ENCODE data around the gene NECTIN4.

Gene NECTIN4

GRCh38 chr1:161074676-161075368, 14.5 kb downstream of the NECTIN4 start:
- TF ChIP-seq FOXM1 (IDR thresholded peaks at IDR 0.05; ENCODE audit: borderline replicate concordance, low read depth) (no peak), NFIC (IDR thresholded peaks at IDR 0.05) (no peak), RAD21 (IDR thresholded peaks at IDR 0.05; ENCODE audit: low read depth) (no peak), EGR1 (IDR thresholded peaks at IDR 0.05) (no peak), TEAD4 (IDR thresholded peaks at IDR 0.05) (no peak), MAX (IDR thresholded peaks at IDR 0.05) (no peak), TCF12 (IDR thresholded peaks at IDR 0.05; ENCODE audit: low read depth) (no peak), ZBTB7A (IDR thresholded peaks at IDR 0.05; ENCODE audit: low read depth) (no peak), TAF1 (IDR thresholded peaks at IDR 0.05; ENCODE audit: low read depth) (no peak), REST (IDR thresholded peaks at IDR 0.05; ENCODE audit: low read depth) (no peak), EP300 (IDR thresholded peaks at IDR 0.05; ENCODE audit: borderline replicate concordance) (no peak), YY1 (IDR thresholded peaks at IDR 0.05; ENCODE audit: low read depth) (no peak), USF1 (IDR thresholded peaks at IDR 0.05) (no peak), CREB1 (IDR thresholded peaks at IDR 0.05; ENCODE audit: low read depth) (no peak), CEBPB (IDR thresholded peaks at IDR 0.05) (no peak)

GRCh38 chr1:161073474-161074121, 15.8 kb downstream of the NECTIN4 start:
- no peak for TF ChIP-seq EP300 (IDR thresholded peaks at IDR 0.05; ENCODE audit: borderline replicate concordance)
- TF ChIP-seq CEBPB (IDR thresholded peaks at IDR 0.05): no peak
- no peak for TF ChIP-seq FOXM1 (IDR thresholded peaks at IDR 0.05; ENCODE audit: borderline replicate concordance, low read depth)
- TF ChIP-seq YY1 (IDR thresholded peaks at IDR 0.05; ENCODE audit: low read depth): no peak
- no peak for TF ChIP-seq RAD21 (IDR thresholded peaks at IDR 0.05; ENCODE audit: low read depth)
- no peak for TF ChIP-seq TCF12 (IDR thresholded peaks at IDR 0.05; ENCODE audit: low read depth)
- TF ChIP-seq CREB1 (IDR thresholded peaks at IDR 0.05; ENCODE audit: low read depth): no peak
- no peak for TF ChIP-seq NFIC (IDR thresholded peaks at IDR 0.05)
- no peak for TF ChIP-seq TAF1 (IDR thresholded peaks at IDR 0.05; ENCODE audit: low read depth)
- no peak for TF ChIP-seq EGR1 (IDR thresholded peaks at IDR 0.05)
- no peak for TF ChIP-seq REST (IDR thresholded peaks at IDR 0.05; ENCODE audit: low read depth)
- no peak for TF ChIP-seq MAX (IDR thresholded peaks at IDR 0.05)
- no peak for TF ChIP-seq USF1 (IDR thresholded peaks at IDR 0.05)

GRCh38 chr1:161072751-161073449, 16.5 kb downstream of the NECTIN4 start:
- TF ChIP-seq TAF1 (IDR thresholded peaks at IDR 0.05; ENCODE audit: low read depth) (no peak), ZBTB7A (IDR thresholded peaks at IDR 0.05; ENCODE audit: low read depth) (no peak), EGR1 (IDR thresholded peaks at IDR 0.05) (no peak), USF1 (IDR thresholded peaks at IDR 0.05) (no peak), TCF12 (IDR thresholded peaks at IDR 0.05; ENCODE audit: low read depth) (no peak), REST (IDR thresholded peaks at IDR 0.05; ENCODE audit: low read depth) (no peak), TEAD4 (IDR thresholded peaks at IDR 0.05) (no peak), EP300 (IDR thresholded peaks at IDR 0.05; ENCODE audit: borderline replicate concordance) (no peak), CREB1 (IDR thresholded peaks at IDR 0.05; ENCODE audit: low read depth) (no peak)
